Measurements from ENCODE around the gene RBMS3.
"Not testable (repeated sequence)": the region's sequence is repeated elsewhere in the genome, so short reads cannot be mapped to it uniquely, and the experiment has no call there.

The RBMS3 gene

DNA sequence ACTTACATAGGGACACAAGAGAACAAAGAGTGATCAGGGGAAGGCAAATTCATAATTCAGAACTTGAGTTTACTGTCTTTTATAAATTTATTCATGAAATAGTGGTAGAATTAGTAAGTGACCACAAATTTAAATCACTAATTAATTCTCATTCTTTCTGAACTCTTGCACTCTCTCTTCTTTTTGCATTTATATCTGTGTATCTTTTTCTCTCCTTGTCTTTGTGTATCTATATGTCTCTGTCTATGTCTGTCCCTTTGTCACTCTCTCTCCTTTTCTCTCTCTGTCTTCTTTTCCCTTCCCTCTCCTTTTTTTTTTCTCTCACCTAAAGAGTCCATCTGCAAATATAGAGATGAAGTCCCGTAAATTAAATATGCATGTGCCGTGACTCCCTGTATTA is 31.5 kb downstream of the RBMS3 start:
- DNase-seq (ENCODE audit: low read depth in 2 of 2): no peak

DNA sequence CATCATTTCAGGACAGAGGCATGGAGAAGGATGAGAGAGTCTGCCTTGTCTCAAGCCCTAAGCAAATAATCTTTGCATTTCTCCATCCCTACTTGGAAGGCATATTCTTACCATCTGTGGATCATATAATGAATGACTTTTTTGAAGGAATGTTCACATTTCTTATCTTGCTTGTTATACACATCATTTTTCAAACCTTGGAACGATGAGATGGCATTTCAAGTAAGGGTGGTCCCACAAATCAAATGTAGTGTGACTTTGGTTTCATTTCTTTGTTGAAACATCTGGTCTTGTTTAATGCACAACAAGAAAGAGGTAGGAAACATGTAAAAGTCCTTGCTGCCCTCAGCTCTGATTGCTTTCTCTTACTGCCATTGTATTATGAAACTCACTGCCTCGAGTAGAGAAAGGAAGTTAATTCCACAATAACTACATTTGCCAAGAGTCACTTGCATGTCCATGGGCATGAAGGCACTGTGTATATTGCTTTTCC is 32.1 kb downstream of the RBMS3 start:
- no peak for DNase-seq (ENCODE audit: low read depth in 2 of 2)

DNA sequence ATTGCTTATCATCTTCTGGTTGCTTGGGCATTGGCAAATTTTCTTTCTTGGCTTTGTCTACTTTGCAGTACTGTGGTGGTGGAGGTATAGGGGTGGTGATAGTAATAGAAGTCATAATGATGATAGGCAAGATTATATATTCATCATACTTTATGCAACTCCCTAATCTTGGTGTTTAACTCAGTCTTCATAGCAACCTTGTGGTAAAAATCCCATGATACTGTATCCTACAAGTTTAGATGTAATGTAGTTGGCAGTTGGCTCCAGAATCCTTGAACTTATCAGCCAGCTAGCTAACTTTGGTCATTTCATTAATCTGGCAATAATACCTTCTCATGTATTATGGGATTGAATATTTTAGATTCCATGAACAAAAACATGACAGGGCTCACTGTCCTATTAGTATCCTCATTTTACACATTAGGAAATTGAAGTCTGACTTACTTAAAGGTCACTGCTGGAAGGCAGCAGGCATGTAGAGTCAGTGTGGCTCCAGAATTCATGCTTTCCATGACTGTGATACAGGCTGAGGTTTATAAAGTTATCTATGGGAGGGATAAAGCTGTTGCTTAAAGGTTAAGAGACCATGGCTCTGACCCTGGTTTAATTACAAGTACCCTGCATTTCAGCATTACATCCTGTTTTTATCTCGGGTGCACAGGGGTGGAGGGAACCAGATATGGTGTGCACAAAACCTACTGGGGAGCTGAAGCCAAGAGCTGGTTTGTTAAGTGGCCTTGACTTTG is 33.3 kb downstream of the RBMS3 start:
- DNase-seq (ENCODE audit: low read depth in 2 of 2): no peak

DNA sequence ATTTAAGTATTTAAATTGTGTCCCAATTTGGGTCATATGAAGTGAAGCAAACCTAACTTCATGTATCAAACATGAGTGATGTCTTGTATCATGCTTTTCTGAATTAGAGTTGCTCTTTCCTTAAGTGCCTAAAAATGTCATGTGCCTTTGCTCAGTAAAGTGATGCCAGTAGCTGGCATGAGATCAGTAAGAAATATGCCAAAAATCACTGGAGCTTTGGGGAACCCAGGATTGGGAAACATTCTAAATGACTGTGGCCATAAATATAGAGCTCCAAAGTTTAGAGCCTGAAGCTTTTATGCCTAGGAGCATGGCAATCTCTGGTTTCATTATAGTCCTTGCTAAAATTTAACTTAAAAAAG is 33.8 kb downstream of the RBMS3 start:
- DNase-seq (ENCODE audit: low read depth in 2 of 2): no peak

DNA sequence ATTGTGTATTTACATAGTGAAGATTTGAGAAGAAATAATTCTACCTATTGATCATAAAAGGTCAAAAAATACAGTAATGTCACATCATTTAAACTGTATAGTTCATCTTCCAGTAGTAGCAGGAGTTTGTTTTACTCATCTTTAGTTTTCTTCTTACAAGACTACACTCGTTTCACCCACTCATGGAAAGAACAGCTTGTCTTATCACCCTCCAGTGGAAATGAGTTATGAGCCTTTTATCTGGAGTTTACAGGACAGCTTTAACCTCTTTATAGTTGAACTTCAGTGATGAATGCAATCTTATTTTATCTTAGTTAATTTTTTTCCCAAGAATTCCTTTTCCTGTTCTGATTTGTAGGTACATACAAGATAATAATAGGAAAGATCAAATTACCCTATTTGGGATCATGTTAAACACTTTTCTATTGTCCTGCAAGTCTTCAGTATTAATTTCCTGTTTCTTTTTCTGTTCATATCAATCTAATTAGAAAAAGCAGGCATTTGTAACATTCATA is 36.8 kb downstream of the RBMS3 start:
- DNase-seq (ENCODE audit: low read depth in 2 of 2): no peak

DNA sequence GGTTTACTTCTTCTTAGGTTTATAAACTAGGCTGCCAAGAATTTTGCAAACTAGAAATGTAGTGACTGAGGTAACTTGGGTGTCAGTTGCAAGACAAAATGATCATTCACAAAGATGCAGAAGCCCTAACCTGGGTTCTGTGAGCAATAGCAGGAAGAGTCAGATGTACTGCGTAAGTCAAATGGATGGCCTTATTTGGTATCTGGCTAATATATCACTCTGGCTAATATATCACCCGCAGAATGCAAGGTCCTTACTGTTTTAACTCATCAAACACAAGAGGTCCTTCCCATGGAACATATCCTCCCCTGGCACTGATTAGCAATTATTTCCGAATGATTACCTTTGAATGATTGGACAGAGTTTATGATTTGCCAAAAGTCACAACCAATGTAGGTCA is 37.4 kb downstream of the RBMS3 start:
- no peak for DNase-seq (ENCODE audit: low read depth in 2 of 2)

DNA sequence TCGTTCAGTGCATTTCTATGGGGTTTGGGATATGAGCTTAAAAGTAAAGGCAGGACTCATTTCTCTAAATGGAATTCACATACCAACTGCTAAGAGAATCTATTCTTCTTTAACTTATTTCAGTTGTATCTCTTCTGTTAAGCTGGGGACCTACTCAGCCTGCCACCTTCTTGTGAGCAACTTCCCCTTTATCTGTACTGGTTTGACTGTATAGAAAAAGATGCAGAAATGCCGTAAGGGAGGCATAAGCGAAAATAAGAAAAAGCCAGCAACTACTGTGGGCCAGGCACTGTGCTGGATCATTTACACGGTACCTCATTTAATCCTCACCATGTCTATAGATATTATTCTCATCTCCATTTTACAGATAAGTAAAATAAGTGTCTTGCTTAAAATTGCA is 38.4 kb downstream of the RBMS3 start:
- DNase-seq (ENCODE audit: low read depth in 2 of 2): no peak

DNA sequence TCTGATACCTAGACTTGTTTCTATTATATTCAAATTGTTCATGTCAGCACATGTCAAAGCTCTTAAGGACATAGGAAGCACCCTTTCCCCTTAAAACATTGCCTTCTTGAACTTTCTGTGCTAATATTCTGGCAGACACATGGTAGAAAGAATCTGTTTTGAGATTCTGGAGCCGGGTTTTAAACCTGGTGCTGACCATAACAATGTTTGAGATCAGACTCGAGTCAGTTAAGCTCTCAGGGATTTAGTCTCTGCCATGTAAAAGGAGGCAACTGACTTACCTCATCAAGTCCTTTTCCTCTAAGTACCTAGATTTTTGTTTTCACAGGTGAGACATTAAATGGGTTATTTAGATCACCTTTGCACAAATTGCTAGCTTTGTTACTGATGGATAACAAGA is 38.9 kb downstream of the RBMS3 start:
- no peak for DNase-seq (ENCODE audit: low read depth in 2 of 2)

DNA sequence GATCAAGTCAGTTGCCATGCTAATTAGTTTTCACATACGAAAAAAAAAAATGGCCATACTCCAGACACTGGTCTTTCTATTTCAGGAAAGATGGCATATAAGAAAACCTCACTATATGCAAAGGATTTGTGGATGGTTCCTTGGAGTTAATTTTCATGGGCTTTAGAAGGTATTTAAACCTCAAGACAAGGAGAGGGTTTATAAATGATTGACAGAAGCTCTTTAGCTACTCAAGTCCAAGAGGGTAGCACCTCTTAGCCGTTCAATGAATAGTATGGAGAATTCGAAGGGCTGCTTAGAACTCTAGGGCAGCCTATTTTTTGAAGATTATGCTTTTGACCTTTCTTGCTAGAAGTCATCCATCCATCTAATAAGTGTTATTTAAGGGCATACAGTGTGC is 41.7 kb downstream of the RBMS3 start:
- DNase-seq (ENCODE audit: low read depth in 2 of 2): no peak

DNA sequence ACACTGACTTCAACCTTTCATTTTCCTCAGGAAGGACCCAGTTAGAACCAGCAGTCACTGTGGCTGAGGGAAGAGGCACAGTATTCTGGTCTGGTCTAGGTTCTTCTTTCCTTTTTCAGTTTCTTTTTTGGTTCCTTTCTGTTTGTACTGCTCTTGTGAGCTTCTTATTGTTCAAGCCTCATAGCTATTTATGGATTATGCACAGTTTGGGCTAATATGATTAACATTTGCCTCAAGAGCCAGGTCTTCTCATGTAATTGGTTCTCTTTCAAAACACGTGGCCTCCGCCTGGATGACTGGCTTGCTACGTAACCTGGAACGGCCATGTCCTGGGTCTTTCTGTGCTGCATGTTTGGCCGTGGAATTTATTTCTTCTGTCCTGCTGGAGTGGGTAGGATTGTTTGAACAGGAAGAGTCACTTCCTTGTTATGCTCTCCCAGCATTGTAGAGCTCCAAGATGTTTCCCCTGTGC is 43.3 kb downstream of the RBMS3 start:
- DNase-seq (ENCODE audit: low read depth in 2 of 2): no peak

DNA sequence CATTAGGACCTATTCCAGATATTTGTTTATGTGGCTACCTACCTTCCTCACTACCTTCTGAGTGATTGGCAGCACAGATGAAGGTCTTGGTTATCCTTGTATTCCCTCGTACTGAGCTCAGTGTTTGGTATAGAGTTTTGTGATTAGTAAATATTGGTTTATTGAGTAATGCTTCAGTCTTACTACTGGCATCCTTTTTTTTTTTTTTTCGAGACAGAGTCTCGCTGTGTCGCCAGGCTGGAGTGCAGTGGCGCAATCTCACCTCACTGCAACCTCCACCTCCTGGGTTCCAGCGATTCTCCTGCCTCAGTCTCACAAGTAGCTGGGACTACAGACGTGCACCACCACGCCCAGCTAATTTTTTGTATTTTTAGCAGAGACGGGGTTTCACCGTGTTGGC is 45.7 kb downstream of the RBMS3 start:
- not testable (repeated sequence) for DNase-seq (ENCODE audit: low read depth in 2 of 2)

DNA sequence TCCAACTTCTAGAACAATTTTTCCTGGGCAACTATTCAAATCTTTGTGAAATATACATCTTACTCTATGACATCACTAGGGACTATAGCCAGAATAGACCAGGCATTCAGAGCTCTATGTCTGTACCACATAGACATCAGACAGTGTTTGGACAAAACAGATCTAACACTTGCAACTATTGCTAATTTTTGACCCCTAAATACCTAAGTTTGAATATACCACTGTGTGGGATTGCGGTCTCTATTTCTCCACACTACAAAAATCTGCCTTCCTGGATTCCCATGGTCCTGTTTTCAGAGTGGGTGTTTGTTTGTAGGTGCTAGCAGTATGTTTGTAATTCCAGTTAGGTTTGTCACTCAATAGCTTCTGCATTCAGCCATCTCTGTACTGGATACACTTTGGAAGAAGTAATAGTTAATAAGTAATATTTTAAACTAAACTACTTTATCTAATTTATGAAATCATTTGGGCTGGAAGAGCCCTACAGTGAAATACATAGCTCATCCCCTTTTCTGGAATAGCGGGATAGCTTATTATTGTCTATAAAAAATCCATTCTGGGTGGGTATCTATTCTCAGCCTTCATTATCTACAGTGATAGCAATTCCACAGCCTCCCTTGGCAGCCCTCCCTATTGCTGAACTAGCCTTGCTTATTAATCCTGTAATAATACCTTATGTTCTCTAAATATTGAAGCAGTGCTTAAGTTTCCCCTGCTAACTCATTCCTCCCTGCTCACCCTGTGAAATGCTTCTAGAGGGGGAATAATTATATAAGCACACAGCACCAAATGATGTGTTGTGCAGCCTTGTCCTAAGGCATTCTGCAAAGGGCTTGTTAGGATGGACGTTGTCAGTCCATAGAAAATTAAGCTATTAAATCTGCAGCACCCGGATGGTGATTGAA is 49.4 kb downstream of the RBMS3 start:
- DNase-seq (ENCODE audit: low read depth in 2 of 2): no peak

DNA sequence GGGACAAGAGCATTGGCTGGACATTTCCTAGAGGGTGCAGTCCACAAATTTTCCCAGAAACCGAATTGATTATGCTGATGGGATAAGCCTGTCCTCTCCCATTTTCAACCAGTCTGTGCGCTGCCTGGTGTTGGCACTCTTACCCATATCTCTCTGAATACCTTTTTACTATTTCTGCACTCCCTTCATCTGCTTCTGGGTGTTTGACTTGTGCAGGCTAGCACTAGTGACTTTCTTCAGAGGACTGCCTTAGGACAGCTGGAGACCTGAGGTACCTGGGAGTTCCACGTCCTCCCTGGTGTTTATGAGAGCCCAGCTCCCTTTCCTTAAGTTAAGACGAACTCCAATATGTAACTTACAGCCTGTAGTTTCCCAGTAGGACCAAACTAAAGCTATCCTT is 50.2 kb downstream of the RBMS3 start:
- no peak for DNase-seq (ENCODE audit: low read depth in 2 of 2)

DNA sequence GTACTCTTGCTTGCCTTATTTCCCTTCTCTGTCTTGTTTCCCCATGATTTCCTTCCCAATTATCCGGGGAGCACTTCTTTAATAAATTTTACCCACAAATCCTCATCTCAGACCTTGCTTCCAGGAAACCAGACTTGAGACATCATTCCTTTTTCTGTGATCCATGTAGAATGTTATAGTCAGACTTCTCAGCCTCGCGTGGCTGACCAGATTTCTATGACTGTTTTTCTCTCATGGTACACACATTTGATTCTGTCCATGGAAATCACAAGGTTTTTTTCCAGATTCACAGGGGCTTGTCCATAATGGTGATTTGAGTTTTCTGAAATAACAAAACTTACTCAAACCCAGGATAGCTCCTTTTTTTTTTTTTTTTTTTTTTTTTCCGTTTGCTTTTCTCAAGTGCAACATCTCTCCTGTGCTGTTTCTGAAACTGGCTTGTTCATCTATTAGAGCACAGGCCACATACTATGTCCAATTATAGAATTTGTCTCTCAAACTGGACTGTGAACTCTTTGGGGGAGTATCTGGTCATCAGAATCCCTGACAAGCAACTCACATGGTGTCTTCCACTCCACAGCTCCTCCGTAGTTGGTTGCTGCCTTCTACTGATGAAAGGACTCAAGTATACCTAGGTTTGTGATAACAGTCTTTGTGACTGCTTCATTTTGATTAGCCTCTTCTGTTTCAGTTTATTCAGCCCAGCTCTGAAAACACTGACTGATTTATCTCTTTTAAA is 50.8 kb downstream of the RBMS3 start:
- no peak for DNase-seq (ENCODE audit: low read depth in 2 of 2)

DNA sequence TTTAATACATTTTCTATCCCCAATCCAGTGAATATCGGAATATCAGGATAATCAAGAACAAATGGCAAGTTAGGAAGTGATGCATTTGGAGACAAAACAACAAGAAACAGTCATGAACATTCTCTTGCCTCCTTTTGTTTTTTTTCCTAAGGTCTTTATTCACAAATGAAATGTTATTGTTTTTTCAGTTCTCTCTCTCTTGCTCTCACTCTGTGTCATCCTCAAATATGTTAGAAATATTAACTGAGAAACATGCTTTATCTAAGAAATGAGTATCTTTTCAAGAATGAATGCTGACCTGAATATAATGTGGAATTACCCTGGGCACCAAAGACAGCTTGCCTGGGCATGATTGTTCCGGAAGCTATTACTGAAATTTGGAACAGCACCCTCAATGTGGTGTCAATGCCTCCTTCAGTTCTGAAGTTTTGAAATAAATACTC is 51.3 kb downstream of the RBMS3 start:
- no peak for DNase-seq (ENCODE audit: low read depth in 2 of 2)

DNA sequence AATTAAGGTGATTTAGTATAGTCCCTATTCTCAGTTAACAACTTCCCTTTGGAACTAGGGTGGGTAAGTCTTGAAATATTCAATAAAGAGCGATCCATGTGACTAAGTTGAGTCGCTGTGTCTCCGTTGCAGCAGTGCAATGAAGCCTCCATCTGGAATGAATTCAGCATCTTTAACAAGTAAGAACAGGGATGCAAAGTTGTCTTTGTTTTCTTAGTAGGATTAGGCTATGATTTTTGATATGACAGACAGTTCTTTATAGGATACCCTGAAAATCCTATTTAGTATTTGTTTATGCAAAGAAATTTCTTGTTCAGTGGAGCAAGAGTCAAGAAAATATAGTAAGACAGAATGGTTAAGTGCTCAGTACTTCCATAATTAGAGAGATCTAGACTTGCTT is 52.7 kb downstream of the RBMS3 start:
- DNase-seq (ENCODE audit: low read depth in 2 of 2): no peak

DNA sequence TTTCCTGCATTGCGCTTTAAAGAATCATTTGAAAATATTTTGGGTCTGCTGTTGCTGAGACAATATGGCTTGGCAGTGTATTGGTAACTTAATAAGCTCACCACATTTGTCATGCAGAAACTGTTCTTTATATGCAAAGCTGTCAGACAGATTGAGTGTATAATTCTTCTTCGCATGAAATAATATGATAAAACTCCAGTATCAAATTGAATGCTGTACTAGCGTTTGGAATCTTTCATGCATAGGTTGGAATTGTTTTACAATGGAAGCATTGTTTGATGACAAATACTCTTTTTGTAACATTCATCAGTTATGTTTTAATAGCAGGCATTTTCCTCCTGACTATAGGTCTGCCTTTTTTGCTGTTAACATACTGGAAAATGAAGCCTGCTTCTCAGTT is 53.8 kb downstream of the RBMS3 start:
- DNase-seq (ENCODE audit: low read depth in 2 of 2): no peak

DNA sequence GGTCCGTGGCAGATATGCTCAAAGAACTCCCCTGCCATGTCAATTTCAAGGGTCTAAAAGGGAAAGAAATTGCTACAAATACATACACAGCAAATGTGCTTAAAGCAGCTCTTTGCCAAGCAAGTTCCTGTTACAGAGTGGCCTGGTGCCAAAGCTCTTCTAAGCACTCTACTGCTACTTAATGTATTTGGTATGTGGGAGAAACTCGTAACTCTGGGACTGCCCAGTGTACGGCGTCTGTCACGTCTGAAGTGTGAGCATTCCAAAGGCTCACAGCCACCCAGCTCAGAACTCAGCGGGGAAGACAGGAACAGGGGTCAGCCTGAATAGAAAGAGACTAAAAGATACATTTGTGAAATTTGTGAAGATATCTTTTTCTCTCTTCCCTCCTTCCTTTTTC is 54.6 kb downstream of the RBMS3 start:
- no peak for DNase-seq (ENCODE audit: low read depth in 2 of 2)

DNA sequence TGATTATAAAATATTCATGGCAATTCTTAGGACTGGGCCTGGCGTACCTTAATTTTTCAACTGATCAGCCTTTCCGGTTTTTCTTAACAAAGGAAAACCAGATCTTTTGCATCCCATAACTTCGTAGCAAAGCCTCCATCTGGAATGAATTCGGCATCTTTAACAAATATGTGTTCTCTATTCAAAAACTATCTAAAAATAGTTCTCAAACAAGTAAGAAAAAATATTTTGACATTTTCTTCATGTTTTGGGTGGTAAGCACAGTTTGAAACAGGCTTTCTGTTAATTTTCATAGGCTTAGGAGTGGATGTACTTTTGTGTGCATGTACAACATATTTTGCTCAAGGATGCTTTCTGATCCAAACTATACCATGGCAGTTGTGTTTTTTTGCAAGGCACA is 55.1 kb downstream of the RBMS3 start:
- no peak for DNase-seq (ENCODE audit: low read depth in 2 of 2)

DNA sequence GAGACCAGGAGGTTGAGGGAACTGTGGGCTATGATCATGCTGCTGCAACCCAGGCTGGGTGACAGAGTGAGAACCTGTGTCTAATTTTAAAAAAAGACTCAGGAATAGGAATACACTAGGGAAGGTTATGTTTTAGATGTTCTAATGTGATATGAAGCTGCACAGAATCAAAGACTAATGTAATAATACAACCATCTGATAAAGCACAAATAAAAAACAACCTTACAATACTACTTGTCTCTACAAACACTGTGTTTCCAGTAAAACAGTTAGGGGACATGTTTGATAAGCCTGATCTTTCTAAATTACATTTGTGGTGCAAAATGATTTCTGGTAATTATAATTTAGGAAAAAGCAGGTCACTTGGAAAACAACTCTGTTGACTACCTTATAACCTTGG is 56.7 kb downstream of the RBMS3 start:
- DNase-seq (ENCODE audit: low read depth in 2 of 2): no peak

DNA sequence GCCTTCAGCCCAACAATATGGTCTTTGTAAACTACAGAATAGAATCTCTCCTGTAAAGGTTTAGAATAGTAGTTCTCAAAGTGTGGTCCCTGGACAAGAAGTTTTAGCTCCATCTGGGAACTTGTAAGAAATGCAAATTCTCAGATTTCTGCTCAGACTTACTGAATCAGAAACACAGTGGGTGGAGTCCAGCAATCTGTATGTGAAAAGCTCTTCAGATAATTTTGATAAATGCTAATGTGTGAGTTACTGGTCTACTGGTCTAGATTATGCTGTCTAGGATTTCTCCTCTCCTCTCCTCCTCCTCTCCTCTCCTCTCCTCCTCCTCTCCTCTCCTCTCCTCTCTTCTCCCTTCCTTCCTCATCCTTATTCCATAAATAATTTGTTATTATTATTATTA is 57.5 kb downstream of the RBMS3 start:
- no peak for DNase-seq (ENCODE audit: low read depth in 2 of 2)

Data from stimulated activated CD4-positive, alpha-beta T cell treated with anti-CD3 and anti-CD28 coated beads, Interleukin-12 subunit alpha, Interleukin-12 subunit beta, amount 100 ng/mL, for 24 hours (primary cell).